Tongue (tissue), 2 donors: ENCODE measurements around the gene PARL. TPM values are rescaled to one million over a fixed set of nuclear protein-coding genes. Genes with fewer than 3 reads are reported as not detected.
A peak's percentile ranks its signal among the peaks of the same experiment; 100 is the strongest.
"Not testable (repeated sequence)": the region's sequence is repeated elsewhere in the genome, so short reads cannot be mapped to it uniquely, and the experiment has no call there.

Experiments used
- DNase-seq: peaks from one replicate; pipeline ENCODE4 v3.0.0-alpha.2; 2015
- total RNA-seq: library from RNA; depleted of rRNA; stranded (reverse); fragments of >200 nt; gene quantifications from one replicate; pipeline ENCODE4 v1.2.3, GENCODE V29; 2014

PARL gene
- total RNA-seq, 1 donor from 2014 or later: 41.9 TPM

DNA sequence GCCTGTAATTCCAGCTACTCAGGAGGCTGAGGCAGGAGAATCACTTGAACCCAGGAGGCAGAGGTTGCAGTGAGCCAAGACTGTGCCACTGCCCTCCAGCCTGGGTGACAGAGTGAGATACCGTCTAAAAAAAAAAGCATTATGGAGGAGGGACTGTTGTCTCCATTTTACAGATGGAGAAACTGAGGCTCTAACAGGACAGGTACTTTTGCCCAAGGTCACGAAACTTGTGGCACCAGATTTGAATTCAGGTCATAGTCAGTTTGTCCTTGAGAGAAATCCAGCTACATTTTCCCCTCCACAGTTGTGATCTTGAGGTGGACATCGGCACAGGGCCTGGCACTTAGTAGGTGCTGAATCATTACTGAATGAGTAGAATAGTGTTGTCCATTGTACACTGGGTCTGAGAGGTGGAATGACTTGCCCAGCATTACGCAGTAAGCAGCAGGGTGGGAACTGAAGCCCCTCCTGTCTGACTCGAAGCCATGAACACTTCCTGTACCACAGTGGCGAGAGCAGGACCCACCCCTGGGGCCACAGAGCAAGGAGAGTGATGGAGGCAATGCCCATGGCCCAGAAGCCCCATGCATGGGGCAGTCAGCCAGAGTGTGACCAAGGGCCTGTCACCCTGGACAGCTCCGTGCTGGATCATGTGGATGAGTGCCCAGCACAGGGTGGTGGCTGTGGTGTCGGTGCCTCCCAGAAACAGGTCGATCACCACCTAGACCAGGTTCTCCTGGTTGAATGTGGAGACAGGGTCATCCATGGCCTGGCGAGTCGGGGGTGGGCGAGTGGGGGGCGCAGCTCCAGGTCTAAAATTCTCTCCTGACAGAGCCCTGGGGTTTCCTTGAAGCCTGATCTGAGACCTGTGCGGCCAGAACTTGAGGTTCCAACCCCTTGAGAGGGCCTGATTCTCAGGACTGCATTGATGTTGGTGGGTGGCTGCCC, 20.4 kb upstream of the PARL start:
- no peak for DNase-seq

DNA sequence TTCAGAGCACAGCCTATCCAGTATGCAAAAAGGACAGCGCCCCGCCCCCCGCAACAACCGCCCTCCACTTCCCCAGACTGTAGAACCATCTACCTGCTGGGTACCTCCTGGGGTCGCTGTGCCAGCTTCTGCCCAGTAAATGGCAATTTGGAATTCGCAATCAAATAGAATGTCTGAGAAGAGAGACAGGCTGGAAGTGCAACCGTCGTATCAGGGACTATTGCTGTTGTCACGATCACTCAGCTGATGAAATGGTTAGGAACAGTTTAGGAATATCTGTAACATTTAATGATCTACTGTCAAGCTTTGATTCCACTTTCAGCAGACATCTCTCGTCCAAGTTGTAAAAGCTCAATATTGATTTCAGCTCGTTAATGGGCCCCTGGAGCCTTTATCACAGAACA, 13.3 kb upstream of the PARL start:
- DNase-seq: no peak

DNA sequence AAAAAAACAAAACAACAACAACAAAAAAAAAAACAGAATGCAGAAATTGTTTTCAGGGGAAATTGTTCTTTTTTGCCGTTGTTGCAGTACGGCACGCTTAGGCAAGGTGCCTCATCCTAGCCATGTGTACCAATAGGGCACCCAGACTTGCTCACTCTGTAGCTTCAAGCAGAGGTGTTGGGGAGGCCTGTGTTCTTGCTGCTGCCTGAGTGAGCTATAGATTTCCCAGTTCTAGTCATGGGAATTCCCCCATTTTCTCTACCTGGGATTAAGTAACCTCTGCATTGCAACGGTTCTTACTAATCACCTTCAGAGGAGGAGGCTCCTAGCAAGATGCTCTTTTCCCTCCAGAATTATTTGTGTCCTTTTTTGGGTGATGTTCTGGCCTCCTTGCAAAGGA, 12.9 kb upstream of the PARL start:
- DNase-seq: no peak

DNA sequence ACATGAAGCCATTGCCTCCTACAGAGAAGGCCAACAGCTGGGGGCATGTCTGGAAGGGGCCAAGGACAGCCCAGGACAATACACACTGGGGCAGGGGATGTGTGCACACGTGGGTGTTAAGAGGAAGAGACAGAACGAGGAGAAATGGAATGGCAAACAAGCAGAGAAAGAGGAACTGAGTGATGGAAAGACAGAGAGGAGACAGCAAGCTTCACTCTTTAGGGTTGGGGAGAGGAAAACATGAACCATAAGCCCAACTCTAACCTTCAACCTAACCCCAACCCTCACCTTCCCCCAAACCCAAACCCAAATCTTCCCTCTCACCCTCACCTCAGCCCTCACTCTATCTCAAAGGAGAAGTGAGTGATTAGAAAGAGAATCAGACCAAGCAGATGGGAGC, 11.9 kb upstream of the PARL start:
- DNase-seq: no peak

DNA sequence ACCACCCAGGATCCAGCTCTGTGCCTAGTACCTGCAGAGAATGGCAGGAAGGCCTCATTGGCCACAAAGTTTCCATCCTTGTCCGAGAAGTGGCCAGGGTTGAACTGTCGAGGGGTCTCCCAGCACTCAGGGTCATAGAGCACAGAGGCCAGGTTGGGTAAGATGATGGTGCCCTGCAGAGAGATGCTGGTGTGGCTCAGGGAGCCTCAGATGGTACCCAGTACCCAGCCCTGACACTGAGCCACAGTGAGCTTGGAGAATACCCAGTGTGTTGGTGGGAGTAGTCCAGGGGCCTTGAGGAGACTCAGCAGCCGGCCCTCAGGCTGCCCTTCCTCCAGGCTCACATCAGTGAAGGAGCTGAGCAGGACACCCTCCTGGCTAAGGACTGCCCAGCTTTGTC, 11.5 kb upstream of the PARL start:
- no peak for DNase-seq

DNA sequence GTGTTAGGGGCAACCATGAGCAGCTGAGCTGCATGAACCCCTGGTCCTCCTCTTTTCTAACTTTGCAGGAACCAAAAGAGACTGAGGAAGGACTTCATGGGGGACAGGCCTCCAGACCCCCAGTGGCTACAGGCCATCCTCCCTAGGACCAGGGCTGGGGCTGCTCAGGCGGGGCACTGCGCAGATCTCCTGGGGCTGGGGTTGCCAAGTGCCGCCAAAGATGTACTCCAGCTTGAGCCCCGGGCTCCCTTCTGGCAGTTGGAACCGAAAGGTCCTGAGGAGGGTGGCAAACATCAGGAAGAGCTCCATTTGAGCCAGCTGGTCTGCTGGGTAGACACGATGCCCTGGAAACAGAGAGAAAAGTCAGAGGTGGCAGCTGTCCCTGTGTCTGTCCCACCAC, 11.1 kb upstream of the PARL start:
- no peak for DNase-seq

DNA sequence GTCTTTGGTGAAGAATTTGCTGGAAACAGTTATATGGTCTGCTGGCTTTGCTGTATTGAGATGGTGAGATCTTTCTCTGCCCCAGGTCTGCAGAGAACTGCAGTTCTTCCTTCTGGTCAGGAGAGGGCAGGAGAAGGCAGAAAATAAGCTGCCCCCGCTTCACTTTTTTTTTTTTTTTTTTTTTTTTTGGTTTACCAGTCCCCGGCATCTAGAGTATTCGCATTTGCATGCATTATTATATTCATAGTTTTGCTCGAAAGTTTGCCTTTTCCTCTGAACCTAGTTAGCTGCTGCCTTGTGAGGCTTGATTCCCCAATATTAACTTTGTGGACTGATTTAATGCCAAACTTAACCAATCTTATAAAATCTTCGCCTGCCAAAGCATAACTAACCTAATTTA, 10.6 kb upstream of the PARL start:
- DNase-seq: peak; percentile 63

DNA sequence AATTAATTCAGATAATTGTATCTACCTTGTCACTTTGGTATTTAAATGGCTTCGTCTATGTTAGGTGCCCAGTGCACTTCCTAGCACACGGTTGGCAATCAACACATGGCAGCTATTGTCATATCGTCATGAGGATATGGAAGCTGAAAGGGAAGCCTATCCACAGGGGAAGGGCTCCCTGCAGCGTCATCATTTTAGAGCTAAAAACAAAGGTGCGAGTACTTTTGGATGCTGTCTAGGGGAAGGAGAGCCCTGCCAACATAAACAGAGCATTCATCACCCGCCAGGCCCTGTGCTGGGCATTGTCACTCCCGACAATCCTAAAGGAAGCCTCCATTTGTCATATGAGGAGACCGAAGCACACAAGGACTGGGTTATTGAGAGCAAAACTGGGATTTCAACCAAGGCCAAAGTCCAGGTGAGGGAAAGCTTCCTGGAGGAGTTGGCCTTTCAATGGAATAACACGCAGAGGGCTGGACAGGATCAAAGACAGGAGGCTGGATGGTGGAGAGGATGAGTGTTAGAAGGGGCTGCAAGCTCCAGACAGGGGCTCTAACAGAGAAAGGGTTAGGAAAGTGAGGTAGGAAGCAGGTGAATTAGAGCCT, 8.0 kb upstream of the PARL start:
- no peak for DNase-seq

DNA sequence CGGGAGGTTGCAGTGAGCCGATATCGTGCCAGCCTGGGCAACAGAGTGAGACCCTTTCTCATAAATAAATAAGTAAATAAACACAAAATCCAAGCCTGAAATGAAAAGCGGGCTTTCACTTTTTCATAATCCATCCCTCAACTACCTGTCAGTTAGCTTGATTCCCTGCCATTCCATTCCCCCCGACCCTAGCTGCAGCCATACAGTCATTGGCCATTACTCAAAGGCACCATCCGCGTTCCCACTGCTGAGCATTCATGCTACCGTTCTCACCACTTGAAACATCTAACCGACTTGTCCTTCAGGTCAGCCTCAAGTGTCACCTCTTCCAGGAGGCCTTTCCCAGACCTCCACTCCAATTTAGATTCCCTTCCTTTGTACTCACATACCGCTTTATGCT, 1.1 kb upstream of the PARL start:
- no peak for DNase-seq

DNA sequence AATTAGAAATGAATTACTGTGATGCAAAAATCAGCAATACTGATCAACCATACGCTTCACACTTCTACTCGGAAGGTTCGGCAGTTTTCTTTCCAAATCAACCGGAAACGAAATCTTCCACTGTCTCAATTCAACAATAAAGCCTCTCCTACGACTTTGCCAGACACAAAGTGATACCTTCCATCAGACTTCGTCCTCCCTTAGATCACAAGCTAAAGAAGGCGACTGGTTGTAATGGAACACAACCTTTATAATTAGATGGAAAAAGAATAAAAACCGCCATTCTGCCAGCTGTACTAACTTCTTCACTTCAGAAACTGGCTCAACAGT, 618 bp downstream of the PARL start:
- no peak for DNase-seq

DNA sequence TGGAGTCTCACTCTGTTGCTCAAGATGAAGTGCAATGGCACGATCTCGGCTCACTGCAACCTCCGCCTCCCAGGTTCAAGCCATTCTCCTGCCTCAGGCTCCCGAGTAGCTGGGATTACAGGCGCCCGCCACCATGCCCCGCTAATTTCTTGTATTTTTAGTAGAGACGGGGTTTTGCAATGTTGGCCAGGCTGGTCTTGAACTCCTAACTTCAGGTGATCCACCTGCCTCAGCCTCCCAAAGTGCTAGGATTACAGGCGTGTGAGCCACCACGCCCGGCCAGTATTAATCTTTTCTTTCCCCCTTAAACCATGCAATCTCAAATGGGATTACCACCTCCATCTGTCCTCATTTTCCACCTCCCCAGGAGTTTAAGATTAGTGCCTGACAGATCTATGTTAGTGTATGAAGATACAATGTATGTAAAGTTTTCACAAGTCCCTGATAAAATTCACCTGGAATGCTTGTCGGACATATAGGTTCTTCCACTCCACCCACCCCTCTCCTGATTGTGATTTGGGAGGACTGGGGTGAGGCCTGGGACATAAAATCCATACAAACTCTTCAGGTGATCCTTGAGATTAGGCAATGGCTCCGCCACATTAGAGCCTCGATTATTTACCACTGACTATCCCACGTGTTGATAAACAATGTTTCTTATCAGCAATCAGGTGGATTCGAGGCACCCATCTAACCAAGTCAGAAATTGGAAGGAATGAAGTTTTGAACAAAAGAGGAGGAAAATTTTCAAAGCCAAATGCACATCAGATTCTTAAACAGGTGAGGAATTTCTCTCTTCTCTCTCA, 1.2 kb downstream of the PARL start:
- DNase-seq: no peak

DNA sequence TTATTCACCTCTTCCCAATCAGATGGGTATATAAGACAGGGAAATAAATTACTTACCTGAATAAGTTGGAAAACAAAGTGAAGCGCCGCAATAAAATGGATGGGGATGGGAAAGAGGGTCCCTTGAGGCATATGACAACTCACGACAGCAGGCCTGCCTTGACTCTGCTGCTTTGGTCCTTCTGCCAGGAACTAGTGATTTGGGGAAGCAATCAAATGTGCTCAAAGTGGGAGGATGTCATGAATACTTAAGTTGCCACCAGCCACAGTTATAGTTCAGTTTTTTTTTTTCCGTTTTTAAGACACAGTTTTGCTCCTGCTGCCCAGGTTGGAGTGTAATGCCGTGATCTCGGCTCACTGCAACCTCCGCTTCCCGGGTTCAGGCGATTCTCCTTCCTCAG, 4.6 kb downstream of the PARL start:
- DNase-seq: no peak

DNA sequence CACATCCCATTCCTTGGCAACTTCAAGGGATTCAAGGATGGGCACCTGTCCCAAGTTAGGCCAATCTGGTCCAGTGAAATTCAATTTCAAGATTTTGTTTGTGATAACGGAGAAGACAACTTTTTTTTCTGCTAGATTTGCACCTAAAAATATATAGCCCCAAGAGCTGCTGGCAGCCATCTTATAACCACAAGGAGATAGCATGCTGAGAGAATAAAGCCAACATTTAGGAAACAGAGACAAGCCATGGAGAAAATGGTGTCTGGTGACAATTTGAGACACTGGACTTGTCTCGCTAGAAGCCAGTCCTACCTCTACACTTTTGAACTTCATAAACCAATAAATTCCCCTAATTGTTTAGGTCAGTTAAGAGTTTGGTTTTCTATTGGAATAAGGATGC, 5.4 kb downstream of the PARL start:
- DNase-seq: no peak

DNA sequence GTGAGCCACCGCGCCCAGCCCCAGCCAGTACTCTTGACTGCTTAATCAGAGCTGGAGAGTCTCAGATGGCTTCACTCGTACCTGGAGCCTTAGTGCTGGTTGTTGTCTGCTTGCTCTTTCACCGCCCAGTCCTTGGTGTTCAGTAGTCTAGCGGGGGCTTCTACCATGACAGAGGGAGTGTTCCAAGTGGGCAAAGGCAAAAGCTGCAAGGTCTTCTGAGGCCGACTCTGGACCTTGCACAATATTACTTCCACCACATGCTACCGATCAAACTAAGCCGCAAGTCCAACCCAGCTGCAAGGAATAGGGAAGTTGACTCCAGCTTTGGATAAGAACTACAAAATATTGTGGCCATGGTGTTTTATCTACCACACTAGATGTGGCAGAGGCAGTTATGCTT, 6.6 kb downstream of the PARL start:
- no peak for DNase-seq

DNA sequence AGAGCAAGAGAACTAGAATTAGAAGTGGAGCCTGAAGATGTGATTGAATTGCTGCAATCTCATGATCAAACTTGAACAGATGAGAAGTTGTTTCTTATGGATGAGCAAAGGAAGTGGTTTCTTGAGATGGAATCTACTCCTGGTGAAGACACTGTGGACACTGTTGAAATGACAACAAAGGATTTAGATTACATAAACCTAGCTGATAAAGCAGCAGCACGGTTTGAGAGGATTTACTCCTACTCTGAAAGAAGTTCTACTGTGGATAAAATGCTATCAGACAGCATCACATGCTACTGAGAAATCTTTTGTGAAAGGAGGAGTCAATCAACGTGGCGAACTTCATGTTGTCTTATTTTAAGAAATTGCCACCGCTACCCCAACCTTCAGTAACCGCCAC, 7.5 kb downstream of the PARL start:
- not testable (repeated sequence) for DNase-seq

DNA sequence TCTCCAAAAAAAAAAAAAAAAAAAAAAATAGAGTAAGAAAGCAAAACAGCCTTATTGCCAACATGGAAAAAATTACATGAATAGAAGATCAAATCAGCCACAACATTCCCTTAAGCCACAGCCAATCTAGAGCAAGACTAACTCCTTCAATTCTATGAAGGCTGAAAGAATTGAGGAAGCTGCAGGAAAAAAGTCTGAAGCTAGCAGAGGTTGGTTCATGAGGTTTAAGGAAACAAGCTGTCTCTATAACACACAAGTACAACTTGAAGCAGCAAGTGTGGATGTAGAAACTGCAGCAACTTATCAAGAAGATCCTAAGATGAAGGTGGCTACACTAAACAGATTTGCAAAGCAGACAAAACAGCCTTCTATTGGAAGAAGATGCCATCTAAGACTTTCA, 9.3 kb downstream of the PARL start:
- DNase-seq: no peak

DNA sequence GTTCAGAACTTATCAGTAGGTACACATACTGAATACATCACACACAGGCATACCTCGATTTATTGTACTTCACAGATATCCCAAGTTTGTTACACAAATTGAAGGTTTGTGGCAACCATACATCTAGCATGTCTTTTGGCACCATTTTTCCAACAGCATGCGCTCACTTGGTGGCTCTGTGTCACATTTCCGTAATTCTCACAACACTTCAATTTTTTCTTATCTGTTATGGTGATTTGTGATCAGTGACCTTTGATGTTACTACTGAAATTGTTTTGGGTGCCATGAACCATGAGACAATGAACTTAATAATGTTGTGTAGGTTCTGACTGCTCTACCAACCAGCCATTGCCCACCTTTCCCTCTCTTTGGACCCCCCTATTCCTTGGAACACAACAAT, 10.8 kb downstream of the PARL start:
- no peak for DNase-seq

DNA sequence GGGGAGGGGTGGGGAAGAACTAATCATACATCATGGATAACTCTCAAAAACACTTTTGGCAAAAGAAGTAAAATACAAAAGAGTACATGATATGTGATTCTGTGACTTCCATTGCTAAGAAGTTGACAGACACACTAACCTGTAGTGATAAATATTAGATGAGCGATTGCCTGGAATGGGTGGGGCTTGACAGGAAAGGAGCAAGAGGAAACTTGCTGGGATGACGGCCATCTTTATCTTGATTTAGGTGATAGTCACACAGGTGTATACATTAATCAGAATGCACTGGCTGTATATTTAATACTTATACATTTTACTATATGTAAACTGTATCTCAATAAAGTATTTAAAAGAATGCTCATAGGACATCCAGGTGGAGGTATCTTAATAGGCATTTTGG, 13.1 kb downstream of the PARL start:
- DNase-seq: no peak

DNA sequence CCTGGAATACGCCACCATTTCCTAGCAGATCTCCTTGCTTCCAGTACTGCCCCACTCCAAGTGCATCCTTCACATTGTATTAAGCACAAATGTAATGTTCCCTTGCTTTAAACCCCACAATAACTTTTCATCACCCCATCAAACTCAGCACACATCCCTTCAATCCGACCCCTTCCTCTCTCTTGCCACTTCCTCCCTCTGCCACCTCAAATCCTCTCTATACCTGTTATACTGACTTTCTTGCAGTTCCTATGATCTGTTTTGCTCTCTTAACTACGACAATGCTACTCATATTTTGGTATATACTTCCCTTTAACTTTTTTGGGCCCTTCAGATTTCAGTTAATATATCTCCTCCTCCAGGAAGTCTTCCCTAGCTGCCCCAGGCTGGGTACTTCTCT, 14.1 kb downstream of the PARL start:
- DNase-seq: no peak

DNA sequence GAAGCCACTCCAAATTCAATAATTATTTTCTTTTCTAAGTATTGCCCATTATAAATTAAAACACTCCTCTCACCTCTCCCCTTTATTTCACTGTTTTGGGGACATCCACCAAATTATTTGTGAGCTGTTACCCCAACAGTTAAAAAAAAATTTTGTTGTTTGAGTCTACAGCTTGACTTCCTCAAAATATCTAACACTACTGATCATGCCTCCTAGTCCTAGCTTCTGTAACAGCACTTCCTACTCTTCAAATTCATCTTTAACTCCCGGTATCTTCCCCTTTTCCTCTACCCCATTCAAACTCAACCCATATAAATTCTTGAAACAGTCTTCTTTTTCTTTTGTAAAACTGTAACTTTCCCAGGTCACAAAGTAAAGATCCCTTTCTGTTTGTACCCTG, 15.9 kb downstream of the PARL start:
- DNase-seq: no peak

DNA sequence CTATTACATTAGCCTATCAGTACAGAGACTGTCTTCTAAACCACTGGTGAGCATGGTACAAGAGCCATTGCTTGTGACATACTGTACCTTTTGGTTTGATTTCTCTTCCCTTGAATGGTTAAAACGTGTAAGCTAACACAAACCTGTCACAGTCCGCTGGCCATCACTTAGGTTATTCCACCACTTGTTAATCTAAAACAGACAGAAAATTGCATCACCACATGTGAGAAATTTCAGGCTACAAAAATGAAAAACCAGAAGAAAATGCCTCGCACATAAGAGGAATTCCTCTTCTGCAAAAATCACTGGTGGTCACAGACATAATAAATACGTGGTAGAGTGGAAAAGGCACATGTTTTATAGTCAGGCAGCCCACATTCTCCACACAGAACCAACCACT, 22.1 kb downstream of the PARL start:
- DNase-seq: no peak

DNA sequence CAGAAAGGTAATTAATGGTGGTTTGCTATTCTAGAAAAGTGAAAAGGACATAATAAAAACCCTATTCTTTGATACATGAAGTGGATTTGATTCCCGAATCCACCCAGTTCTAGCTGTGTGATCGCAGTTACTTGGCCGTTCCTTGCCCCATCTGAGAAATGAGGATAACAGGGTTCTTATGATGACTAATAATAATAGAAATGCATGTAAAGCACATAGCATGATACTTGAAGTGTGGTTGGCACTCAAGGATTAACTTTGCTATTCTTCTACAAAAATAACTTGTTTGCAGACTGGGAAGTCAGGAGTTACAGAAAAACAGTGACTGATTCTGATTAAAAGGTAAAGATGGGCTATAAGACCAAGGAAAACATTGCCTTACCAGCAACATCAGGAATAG, 26.8 kb downstream of the PARL start:
- no peak for DNase-seq

DNA sequence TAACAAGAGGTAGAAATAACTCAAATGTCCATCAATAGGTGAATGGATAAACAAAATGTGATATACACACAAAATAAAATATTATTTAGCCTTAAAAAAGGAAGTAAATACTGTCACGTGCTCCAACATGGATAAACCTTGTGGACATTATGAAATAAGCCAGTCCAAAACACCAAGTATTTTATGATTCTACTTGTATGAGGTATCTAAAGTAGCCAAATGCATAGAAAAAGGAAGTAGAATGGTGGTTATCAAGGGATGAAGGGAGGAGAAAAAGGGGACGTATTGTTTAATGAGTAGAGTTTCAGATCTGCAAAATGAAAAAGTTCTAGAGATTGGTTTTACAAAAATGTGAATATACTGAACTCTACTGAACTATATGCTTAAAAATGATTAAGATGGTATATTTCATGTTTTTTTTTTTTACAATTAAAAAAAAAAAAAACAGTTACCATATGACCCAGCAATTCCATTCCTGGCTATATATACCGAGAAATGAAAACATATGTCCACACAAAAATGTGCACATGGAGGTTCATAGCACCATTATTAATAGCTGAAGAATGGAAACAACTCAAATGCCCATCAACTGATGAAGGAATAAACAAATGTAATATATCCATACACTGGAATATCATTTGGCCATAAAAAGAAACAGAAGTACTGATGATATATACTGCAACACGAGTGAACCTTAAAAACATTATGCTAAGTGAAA, 30.2 kb downstream of the PARL start:
- DNase-seq: no peak
